A673 (cell line): Measurements from ENCODE around the gene TNFRSF25. TPM values are rescaled to one million over a fixed set of nuclear protein-coding genes. Genes with fewer than 3 reads are reported as not detected.

Source experiments
- BruUV-seq: library from RNA; stranded (reverse); fragments of 400-500 nt; replicated peaks from 2 replicates; lab custom pipeline; 2021; lab: Mats Ljungman, UMichigan
- CTCF ChIA-PET: fragments of 300-600 bp; sonication (Branson Sonifier 250); formaldehyde crosslinking; loops from one replicate; lab custom pipeline; 2022; ENCODE audit warnings: antibody characterized with exemption; lab: Charles Lee
- POLR2A ChIA-PET: fragments of 300-600 bp; sonication (Branson Sonifier 250); formaldehyde crosslinking; loops from one replicate; lab custom pipeline; 2022; ENCODE audit warnings: antibody characterized with exemption; ENCODE audit not compliant: low non-redundant PET; lab: Charles Lee
- DNase-seq: peaks from one replicate; pipeline ENCODE4 v3.0.0-alpha.2; 2015; ENCODE audit warnings: low spot score
- H3K27ac ChIP-seq: fragments of 200-600 bp; sonication (generic); 2 replicates; pipeline ENCODE4 v1.5.1; 2016; ENCODE audit warnings: mixed run types, low read depth, mild to moderate bottlenecking, mixed read lengths, antibody characterized with exemption, low read length; ENCODE audit not compliant: poor library complexity, severe bottlenecking
- H3K27me3 ChIP-seq: fragments of 200-600 bp; sonication (generic); replicated peaks from 2 replicates; pipeline ENCODE4 v1.6.1; 2017; ENCODE audit warnings: mixed run types, low read depth, mild to moderate bottlenecking, mixed read lengths, antibody characterized with exemption, low read length; ENCODE audit not compliant: insufficient read depth, poor library complexity
- H3K36me3 ChIP-seq: fragments of 200-600 bp; sonication (generic); 2 replicates; pipeline ENCODE4 v1.6.1; 2016; ENCODE audit warnings: mixed run types, mild to moderate bottlenecking, mixed read lengths, antibody characterized with exemption, low read length; ENCODE audit not compliant: insufficient read depth, poor library complexity, severe bottlenecking
- H3K4me1 ChIP-seq: fragments of 200-600 bp; sonication (generic); 2 replicates; pipeline ENCODE4 v1.6.1; 2017; ENCODE audit warnings: mixed run types, mild to moderate bottlenecking, mixed read lengths, antibody characterized with exemption, low read length; ENCODE audit not compliant: insufficient read depth, poor library complexity, severe bottlenecking
- H3K4me3 ChIP-seq: fragments of 200-600 bp; sonication (generic); 2 replicates; pipeline ENCODE4 v1.5.1; 2016; ENCODE audit warnings: low read depth, mixed run types, mild to moderate bottlenecking, mixed read lengths, low read length; ENCODE audit not compliant: poor library complexity, severe bottlenecking
- H3K9me3 ChIP-seq: fragments of 200-600 bp; sonication (generic); 2 replicates; pipeline ENCODE4 v1.6.1; 2016; ENCODE audit warnings: mixed run types, low read depth, mild to moderate bottlenecking, mixed read lengths, antibody characterized with exemption, low read length; ENCODE audit not compliant: poor library complexity, severe bottlenecking
- EZH2 ChIP-seq: fragments of 200-600 bp; sonication (generic); IDR thresholded peaks from 2 replicates; pipeline ENCODE4 v1.6.1; 2017; ENCODE audit warnings: borderline replicate concordance, low read depth, mild to moderate bottlenecking, mixed read lengths, antibody characterized with exemption, low read length; ENCODE audit not compliant: poor library complexity, severe bottlenecking
- intact Hi-C: fragments of 100-400 bp; cut with micrococcal nuclease; formaldehyde crosslinking; loops from one replicate; pipeline ENCODE4 v1.10.0; 2022; ENCODE audit not compliant: unreplicated experiment
- total RNA-seq: library from RNA; stranded (reverse); gene quantifications from 2 replicates; pipeline ENCODE4 v1.2.3, GENCODE V29; 2021
- TF ChIP-seq, protein P1 (sequence below): fragments of 300-800, 200-600 bp; sonication (generic); conservative IDR thresholded peaks from 2 replicates; pipeline ENCODE4 v1.5.1; 2017; ENCODE audit warnings: low read depth, mild to moderate bottlenecking, antibody characterized with exemption, low read length, moderate library complexity, mixed read lengths

TNFRSF25 gene
- total RNA-seq, 1 experiment from 2014 or later: 0.97 TPM

DNA sequence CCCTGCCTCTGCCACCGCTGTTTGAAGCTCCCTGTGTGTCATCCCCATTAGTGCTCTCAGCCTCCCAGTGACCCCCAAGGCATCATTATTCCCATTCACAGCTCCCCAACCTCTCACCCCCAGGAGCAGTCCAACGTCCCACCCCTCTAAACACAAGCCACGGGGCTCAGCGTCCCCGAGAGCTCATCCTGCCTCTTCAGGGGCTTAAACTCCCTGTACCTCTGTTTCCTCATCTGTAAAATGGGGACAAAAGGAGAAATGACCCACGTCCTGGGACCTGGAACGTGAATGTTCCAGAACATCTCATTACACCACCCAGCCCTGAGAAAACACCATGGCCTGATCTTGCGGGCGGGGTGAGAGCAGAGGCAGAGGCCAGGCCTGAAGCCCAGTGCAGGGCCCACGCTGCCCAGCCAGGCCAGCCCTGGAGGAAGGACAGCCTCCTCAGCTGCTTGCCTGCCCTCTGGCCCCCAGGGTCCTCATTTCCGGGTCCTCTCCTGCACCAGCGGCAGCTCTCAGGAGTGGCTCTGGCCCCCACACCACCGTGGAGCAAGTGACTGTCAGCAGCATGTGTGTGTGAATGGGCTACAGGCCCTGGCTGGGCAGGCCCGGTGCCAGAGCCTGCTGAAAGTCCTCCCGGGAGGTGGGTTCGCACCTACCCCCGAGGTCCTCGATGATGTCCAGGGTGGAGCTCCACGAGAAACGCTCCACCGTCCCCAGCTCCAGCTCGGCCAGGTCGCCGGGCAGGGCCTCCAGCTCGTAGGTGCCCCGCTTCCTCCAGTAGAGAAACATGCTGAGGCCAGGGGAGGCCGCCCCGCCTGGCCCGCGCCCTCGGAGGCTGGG lies 39.6 kb upstream of the TNFRSF25 start:
- no peak for DNase-seq
- no peak for TF ChIP-seq EZH2
- TF ChIP-seq, protein P1, sequence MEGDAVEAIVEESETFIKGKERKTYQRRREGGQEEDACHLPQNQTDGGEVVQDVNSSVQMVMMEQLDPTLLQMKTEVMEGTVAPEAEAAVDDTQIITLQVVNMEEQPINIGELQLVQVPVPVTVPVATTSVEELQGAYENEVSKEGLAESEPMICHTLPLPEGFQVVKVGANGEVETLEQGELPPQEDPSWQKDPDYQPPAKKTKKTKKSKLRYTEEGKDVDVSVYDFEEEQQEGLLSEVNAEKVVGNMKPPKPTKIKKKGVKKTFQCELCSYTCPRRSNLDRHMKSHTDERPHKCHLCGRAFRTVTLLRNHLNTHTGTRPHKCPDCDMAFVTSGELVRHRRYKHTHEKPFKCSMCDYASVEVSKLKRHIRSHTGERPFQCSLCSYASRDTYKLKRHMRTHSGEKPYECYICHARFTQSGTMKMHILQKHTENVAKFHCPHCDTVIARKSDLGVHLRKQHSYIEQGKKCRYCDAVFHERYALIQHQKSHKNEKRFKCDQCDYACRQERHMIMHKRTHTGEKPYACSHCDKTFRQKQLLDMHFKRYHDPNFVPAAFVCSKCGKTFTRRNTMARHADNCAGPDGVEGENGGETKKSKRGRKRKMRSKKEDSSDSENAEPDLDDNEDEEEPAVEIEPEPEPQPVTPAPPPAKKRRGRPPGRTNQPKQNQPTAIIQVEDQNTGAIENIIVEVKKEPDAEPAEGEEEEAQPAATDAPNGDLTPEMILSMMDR: no peak
- BruUV-seq: no TSS peak
- intact Hi-C loops: no loop called here
- Histone ChIP-seq H3K9me3 (no peaks in the 10 kb centered on the region), H3K4me3 (no peak overlapping the region), H3K36me3 (no peaks in the 10 kb centered on the region), H3K27me3 (no peaks in the 10 kb centered on the region), H3K4me1 (no peaks in the 10 kb centered on the region), H3K27ac (no peak overlapping the region)
- ChIA-PET CTCF (no interaction called here), POLR2A (no interaction called here)

- Histone ChIP-seq H3K9me3 (no peaks in the 10 kb centered on the region), H3K4me3 (no peak overlapping the region), H3K27me3 (no peaks in the 10 kb centered on the region), H3K4me1 (no peaks in the 10 kb centered on the region), H3K36me3 (no peaks in the 10 kb centered on the region), H3K27ac (no peak overlapping the region)
- TF ChIP-seq, protein P1: no peak
- no peak for TF ChIP-seq EZH2
- intact Hi-C loops: no loop called here
- no TSS peak for BruUV-seq
- ChIA-PET CTCF (no interaction called here), POLR2A (no interaction called here)
- DNase-seq: no peak
Measured at GRCh38 chr1:6504887-6505286, 38.9 kb upstream of the TNFRSF25 start.

DNA sequence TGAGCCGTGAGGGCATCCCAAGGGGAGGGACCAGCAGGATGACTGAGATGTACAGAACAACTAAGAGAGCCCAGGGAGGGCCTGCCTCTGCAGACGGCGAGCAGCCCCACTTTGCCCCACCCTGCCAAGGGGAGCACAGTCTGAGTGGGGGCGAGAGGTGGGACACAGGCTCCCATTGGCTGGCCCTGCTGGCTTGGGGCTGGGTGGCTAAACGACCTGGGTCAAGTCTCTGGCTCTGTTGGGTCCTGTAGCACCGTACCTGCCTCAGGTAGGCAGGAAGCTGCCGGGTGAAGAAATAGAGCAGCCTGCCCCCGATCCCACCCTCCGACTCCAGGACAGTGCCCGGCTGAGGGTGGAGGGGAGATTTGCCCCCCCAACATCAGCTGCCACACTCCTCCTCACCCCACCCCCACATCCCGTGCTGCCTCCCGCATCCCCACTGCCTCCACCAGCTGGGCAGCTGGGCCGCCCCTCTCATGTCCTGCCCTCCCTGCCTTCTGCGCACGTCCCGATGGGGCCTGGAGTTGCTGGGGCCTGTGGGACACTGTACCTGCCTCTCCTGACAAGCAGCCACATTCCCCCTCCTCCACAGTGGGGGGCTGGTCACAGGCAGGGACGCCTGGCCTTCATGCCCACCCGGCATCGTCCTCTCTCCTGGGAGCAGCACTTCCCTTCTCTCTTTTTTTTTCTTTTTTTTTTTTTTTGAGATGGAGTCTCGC lies 38.1 kb upstream of the TNFRSF25 start:
- H3K27ac ChIP-seq: no peak overlapping the region
- no peaks in the 10 kb centered on the region for H3K4me1 ChIP-seq
- CTCF ChIA-PET: no interaction called here

More for the DNA sequence above, 38.1 kb upstream of the TNFRSF25 start:
- TF ChIP-seq EZH2: no peak
- TF ChIP-seq, protein P1: no peak
- intact Hi-C loops: no loop called here
- Histone ChIP-seq H3K9me3 (no peaks in the 10 kb centered on the region), H3K4me3 (no peak overlapping the region), H3K27me3 (no peaks in the 10 kb centered on the region), H3K36me3 (no peaks in the 10 kb centered on the region)
- POLR2A ChIA-PET: no interaction called here
- BruUV-seq: no TSS peak
- DNase-seq: no peak
